GM23338 (cell line): Measurements from ENCODE around the gene TOMM6. TPM values are rescaled to one million over a fixed set of nuclear protein-coding genes. Genes with fewer than 3 reads are reported as not detected.

Experiments
- ATAC-seq: fragments of 200-7000 bp; cut with Tn5 transposase; 3 replicates; pipeline ENCODE4 v1.9.1; 2020
- DNase-seq: peaks from one replicate; pipeline ENCODE4 v3.0.0-alpha.2; 2015; ENCODE audit warnings: low spot score
- H2AFZ ChIP-seq: fragments of 200-600 bp; sonication (generic); 2 replicates; pipeline ENCODE4 v1.8.0; 2016; ENCODE audit warnings: antibody characterized with exemption, mild to moderate bottlenecking, moderate library complexity
- H3F3A ChIP-seq: fragments of 200-600 bp; sonication (generic); replicated peaks from 2 replicates; pipeline ENCODE4 v1.8.0; 2017; ENCODE audit warnings: antibody characterized with exemption, mixed run types, low read depth
- H3K27ac ChIP-seq: fragments of 200-600 bp; sonication (generic); 2 replicates; pipeline ENCODE4 v1.6.1; 2016; ENCODE audit warnings: low read depth
- H3K27me3 ChIP-seq: fragments of 200-600 bp; sonication (generic); 2 replicates; pipeline ENCODE4 v1.8.0; 2016; ENCODE audit warnings: mild to moderate bottlenecking, mixed run types, moderate library complexity; ENCODE audit not compliant: insufficient read depth
- H3K36me3 ChIP-seq: fragments of 200-600 bp; sonication (generic); 2 replicates; pipeline ENCODE4 v1.8.0; 2016; ENCODE audit warnings: mild to moderate bottlenecking; ENCODE audit not compliant: insufficient read depth
- H3K4me1 ChIP-seq: fragments of 200-600 bp; sonication (generic); 2 replicates; pipeline ENCODE4 v1.8.0; 2016; ENCODE audit warnings: mild to moderate bottlenecking, moderate library complexity; ENCODE audit not compliant: insufficient read depth
- H3K4me2 ChIP-seq: fragments of 200-600 bp; sonication (generic); 2 replicates; pipeline ENCODE4 v1.7.1; 2017; ENCODE audit warnings: mixed run types
- H3K4me3 ChIP-seq: fragments of 200-600 bp; sonication (generic); 2 replicates; pipeline ENCODE4 v1.6.1; 2016; ENCODE audit warnings: mixed run types
- H3K79me2 ChIP-seq: fragments of 200-600 bp; sonication (generic); replicated peaks from 2 replicates; pipeline ENCODE4 v1.8.0; 2017; ENCODE audit warnings: mild to moderate bottlenecking; ENCODE audit not compliant: insufficient read depth
- H3K9me2 ChIP-seq: fragments of 200-600 bp; sonication (generic); 2 replicates; pipeline ENCODE4 v1.8.0; 2017; ENCODE audit not compliant: insufficient read depth
- H4K20me1 ChIP-seq: fragments of 200-600 bp; sonication (generic); replicated peaks from 2 replicates; pipeline ENCODE4 v1.8.0; 2017; ENCODE audit warnings: mild to moderate bottlenecking; ENCODE audit not compliant: insufficient read depth
- H3K27ac Mint-ChIP-seq: 2 replicates; pipeline ENCODE4 v1.8.0; 2020; ENCODE audit warnings: inconsistent platforms, mild to moderate bottlenecking, moderate library complexity, mixed read lengths
- H3K27me3 Mint-ChIP-seq: 3 replicates; pipeline ENCODE4 v1.8.0; 2022; ENCODE audit warnings: low read depth, mild to moderate bottlenecking, moderate library complexity, mixed read lengths, inconsistent platforms; ENCODE audit not compliant: insufficient read depth, poor library complexity
- H3K36me3 Mint-ChIP-seq: 3 replicates; pipeline ENCODE4 v1.8.0; 2021; ENCODE audit warnings: low read depth, mild to moderate bottlenecking, inconsistent platforms, moderate library complexity, mixed read lengths
- H3K4me1 Mint-ChIP-seq: 3 replicates; pipeline ENCODE4 v1.8.0; 2020; ENCODE audit warnings: mild to moderate bottlenecking, inconsistent platforms, mixed read lengths
- H3K4me3 Mint-ChIP-seq: 3 replicates; pipeline ENCODE4 v1.8.0; 2021; ENCODE audit warnings: moderate library complexity, mild to moderate bottlenecking, inconsistent platforms, mixed read lengths
- H3K9me3 Mint-ChIP-seq: 3 replicates; pipeline ENCODE4 v1.8.0; 2020; ENCODE audit warnings: moderate library complexity, mild to moderate bottlenecking, inconsistent platforms, mixed read lengths
- CREB1 ChIP-seq: fragments of 250-450 bp; sonication (Bioruptor Pico); IDR thresholded peaks from 2 replicates; pipeline ENCODE4 v1.5.0; 2020; ENCODE audit warnings: low read depth, mild to moderate bottlenecking, moderate library complexity
- ETS1 ChIP-seq: IDR thresholded peaks from 2 replicates; pipeline ENCODE4 v1.6.1; 2016; ENCODE audit warnings: antibody characterized with exemption
- EZH2 ChIP-seq: fragments of 200-600 bp; sonication (generic); IDR thresholded peaks from one replicate; pipeline ENCODE4 v1.8.0; 2017; ENCODE audit warnings: antibody characterized with exemption, mild to moderate bottlenecking, low read depth; ENCODE audit not compliant: unreplicated experiment
- NANOG ChIP-seq: IDR thresholded peaks from 2 replicates; pipeline ENCODE4 v1.6.1; 2016; ENCODE audit warnings: antibody characterized with exemption, borderline replicate concordance
- POLR2AphosphoS5 ChIP-seq: IDR thresholded peaks from 2 replicates; pipeline ENCODE4 v1.6.1; 2016; ENCODE audit warnings: antibody characterized with exemption, low read depth
- REST ChIP-seq: IDR thresholded peaks from one replicate; pipeline ENCODE4 v1.6.1; 2018; ENCODE audit warnings: antibody characterized with exemption; ENCODE audit not compliant: unreplicated experiment
- STAT1 ChIP-seq: IDR thresholded peaks from one replicate; pipeline ENCODE4 v1.6.1; 2016; ENCODE audit warnings: antibody characterized with exemption; ENCODE audit not compliant: unreplicated experiment
- ZNF114 ChIP-seq: fragments of 250-450 bp; sonication (Bioruptor Pico); IDR thresholded peaks from 2 replicates; pipeline ENCODE4 v1.5.0; 2020; ENCODE audit warnings: mild to moderate bottlenecking, moderate library complexity
- ZNF331 ChIP-seq: fragments of 250-450 bp; sonication (Bioruptor Pico); IDR thresholded peaks from 2 replicates; pipeline ENCODE4 v1.5.0; 2020; ENCODE audit warnings: low read depth, mild to moderate bottlenecking, moderate library complexity
- ZNF462 ChIP-seq: fragments of 250-450 bp; sonication (Bioruptor Pico); IDR thresholded peaks from 2 replicates; pipeline ENCODE4 v1.5.0; 2020; ENCODE audit warnings: mild to moderate bottlenecking, moderate library complexity
- polyA plus RNA-seq: library from polyadenylated mRNA; unstranded; fragments of >200 nt; fragmentation: Nextera tagmentation; extraction: Ambion mirVana; gene quantifications from 2 replicates; pipeline ENCODE4 v1.2.1, GENCODE V29; 2016
- total RNA-seq: library from RNA; depleted of rRNA; stranded (reverse); fragments of >200 nt; shearing (Covaris generic); gene quantifications from 2 replicates; pipeline ENCODE4 v1.2.3, GENCODE V29; 2014

TOMM6 gene
- total and polyA plus RNA-seq, 2 experiments from 2014 or later: 195 to 372 TPM

- no peak overlapping the region for H3K27ac Mint-ChIP-seq
- Histone ChIP-seq H3K79me2 (no peaks in the 10 kb centered on the region), H3K36me3 (no peaks in the 10 kb centered on the region), H3F3A (no peaks in the 10 kb centered on the region), H2AFZ (0 out of 2 replicates have a peak overlapping the region, but pooled peaks have one; percentile 3), H3K27ac (no peak overlapping the region), H3K4me1 (no peaks in the 10 kb centered on the region), H4K20me1 (no peaks in the 10 kb centered on the region), H3K9me2 (no peaks in the 10 kb centered on the region), H3K27me3 (no peaks in the 10 kb centered on the region), H3K4me2 (no peak overlapping the region), H3K4me3 (no peak overlapping the region)
- no peak for TF ChIP-seq ZNF114
- TF ChIP-seq REST: no peak
- no peak for TF ChIP-seq ETS1
- TF ChIP-seq ZNF462 (CRISPR knock-in tag): no peak
- no peak for TF ChIP-seq STAT1
- TF ChIP-seq NANOG: no peak
- no peak for TF ChIP-seq EZH2
- TF ChIP-seq POLR2AphosphoS5: no peak
- no peak for TF ChIP-seq CREB1 (CRISPR knock-in tag)
- TF ChIP-seq ZNF331 (CRISPR knock-in tag): no peak
- H3K4me1 Mint-ChIP-seq: peaks cover 7% of the 10 kb centered on the region
- no peaks in the 10 kb centered on the region for H3K36me3 Mint-ChIP-seq
- H3K9me3 Mint-ChIP-seq: no peaks in the 10 kb centered on the region
- DNase-seq (no peak), ATAC-seq (no peak)
- peaks cover 15% of the 10 kb centered on the region for H3K27me3 Mint-ChIP-seq
- H3K4me3 Mint-ChIP-seq: no peak overlapping the region
These were observed 31.6 kb upstream of the TOMM6 start for GRCh38 chr6:41755895-41756294.
